Activated CD8-positive, alpha-beta memory T cell treated with anti-CD3 and anti-CD28 coated beads for 48 hours (primary cell): ENCODE data around the gene BOD1L1.

Experiments used
- DNase-seq, 3 experiments: peaks; one replicate each; pipeline ENCODE4 v3.0.0-alpha.2; 2020; ENCODE audit warnings: low read depth in 2 of 3, low spot score in 2 of 3

Gene BOD1L1

GRCh38 chr4:13540446-13541175 lies 86.9 kb downstream of the BOD1L1 start:
- DNase-seq = no peak

- DNase-seq = no peak
Observed at GRCh38 chr4:13539619-13540445, 87.7 kb downstream of the BOD1L1 start.

DNA sequence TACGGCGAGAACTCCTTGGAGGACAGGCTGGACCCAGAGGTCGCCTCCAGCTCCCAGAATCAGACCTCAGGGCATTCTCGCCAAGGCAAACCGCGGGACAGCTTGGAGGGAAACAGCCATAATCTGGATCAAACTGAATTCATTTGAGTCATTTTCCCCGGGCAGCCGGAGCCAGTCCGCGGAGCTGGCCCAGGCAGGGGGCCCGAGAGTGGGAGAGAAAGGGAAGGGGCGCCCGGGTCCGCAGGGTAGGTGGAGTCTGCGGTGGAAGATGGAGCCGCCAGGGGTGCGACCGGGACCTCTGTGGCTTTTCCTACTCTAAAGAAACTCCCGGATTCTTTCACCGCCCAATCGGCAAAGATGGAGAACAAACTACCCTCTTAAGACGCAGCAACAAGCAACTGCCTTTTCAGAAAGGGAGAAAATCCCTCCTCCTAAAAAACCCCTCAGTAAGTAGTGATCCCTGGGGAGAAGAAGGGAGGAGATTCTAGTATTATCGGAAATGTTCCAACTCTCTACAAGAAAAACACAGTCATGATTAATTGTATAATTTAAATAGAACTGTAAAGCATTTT lies 88.4 kb downstream of the BOD1L1 start:
- DNase-seq = no peak

DNA sequence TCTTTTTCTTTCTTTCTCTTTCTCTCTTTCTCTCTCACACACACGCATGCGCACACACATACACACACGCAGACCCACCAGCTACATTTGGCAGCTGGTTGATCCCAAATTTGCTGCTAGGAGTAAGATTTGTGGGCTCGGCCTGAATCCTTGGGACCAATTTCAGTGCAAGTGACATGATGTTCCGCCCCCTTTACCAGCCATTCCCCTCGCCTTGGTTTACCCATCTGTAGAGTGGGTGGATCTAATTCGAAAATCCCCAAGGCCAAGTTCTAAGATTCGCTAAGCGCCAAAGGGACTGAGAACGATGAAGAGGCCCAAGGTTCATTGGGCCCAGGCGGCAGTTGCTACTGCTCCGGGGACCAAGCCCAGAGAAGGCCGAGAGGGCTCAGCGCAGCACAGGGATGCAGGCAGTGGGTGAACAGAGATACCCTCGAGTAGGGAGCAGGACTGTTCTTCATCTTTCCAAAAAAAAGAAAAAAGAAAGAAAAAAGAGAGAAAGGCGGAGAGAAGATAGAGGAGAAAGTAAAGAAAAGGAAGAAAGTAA lies 89.0 kb downstream of the BOD1L1 start:
- DNase-seq = no peak

- no peak for DNase-seq
Observed at GRCh38 chr4:13537832-13538177, 89.7 kb downstream of the BOD1L1 start.

GRCh38 chr4:13537011-13537831 lies 90.3 kb downstream of the BOD1L1 start:
- no peak for DNase-seq

GRCh38 chr4:13536607-13537006 lies 90.9 kb downstream of the BOD1L1 start:
- DNase-seq = no peak

DNA sequence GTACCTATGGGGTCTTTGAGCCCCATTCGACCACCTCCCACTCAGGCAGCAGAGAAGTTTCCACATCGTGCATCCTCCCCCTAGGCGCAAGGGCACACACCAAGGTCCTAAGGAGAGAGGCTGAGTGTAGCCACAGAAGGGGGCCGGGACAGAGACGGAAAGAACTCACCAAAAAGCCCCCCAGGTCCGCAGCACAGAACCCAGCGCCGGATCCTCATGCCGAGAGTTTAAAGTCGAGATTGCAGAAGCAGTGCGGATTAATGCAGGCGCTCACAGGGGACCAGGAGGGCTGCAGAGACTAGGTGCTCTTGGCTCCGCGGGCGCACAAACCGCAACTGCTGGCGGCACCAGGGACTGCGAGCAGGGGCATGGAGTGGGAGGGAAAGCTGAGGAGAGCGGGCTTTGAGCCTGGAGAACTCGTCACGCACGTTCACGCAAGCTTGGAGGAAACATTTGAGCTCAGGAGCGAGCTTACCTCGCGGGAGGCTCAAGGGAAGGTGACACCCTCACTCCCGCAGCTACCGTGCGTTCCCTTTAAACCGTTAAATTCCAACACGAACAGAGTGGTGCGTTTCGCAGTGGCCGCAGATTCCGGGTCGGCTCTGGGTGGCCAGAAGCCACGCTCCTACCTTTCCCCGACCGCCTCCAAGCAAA lies 91.7 kb downstream of the BOD1L1 start:
- DNase-seq = no peak

DNA sequence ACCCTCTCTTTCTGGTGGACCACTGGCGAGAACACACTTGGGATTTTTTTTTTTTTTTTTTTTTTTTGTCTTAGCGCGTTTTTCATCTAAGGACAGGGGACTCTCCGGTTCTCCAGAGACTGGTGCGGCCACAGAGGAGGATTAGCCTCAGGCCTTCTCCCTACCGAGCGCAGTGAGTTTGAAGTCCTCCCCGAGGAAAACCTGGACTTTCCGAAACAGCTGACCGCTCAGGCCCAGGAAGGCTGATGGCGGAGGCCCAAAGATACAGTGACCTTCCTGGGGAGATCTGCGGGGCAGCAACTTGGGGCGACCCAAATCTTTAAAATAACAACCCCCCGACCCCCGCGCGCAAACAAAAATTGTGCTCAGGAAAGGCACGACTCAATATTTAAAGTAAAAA lies 92.4 kb downstream of the BOD1L1 start:
- DNase-seq = no peak

GRCh38 chr4:13534344-13535063 lies 93.0 kb downstream of the BOD1L1 start:
- DNase-seq = no peak

GRCh38 chr4:13533670-13534343 lies 93.7 kb downstream of the BOD1L1 start:
- DNase-seq = no peak

DNA sequence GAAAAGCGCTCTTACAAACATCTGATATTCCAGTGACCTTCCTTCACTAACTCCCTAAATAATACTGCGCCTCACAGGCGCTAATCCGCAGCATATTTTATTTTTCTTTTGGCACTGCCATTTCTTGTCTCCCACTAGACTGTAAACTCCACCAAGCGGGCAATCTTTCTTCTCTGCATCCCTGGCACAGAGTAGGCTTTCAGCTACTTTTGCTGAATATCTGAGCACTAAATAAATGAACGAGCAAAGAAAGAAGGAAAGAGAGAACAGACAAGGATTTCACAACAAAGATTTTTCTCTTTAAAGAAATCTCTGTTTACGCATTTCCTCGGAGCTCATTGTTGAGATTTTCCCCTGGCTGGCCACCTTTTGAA lies 95.9 kb downstream of the BOD1L1 start:
- no peak for DNase-seq

DNA sequence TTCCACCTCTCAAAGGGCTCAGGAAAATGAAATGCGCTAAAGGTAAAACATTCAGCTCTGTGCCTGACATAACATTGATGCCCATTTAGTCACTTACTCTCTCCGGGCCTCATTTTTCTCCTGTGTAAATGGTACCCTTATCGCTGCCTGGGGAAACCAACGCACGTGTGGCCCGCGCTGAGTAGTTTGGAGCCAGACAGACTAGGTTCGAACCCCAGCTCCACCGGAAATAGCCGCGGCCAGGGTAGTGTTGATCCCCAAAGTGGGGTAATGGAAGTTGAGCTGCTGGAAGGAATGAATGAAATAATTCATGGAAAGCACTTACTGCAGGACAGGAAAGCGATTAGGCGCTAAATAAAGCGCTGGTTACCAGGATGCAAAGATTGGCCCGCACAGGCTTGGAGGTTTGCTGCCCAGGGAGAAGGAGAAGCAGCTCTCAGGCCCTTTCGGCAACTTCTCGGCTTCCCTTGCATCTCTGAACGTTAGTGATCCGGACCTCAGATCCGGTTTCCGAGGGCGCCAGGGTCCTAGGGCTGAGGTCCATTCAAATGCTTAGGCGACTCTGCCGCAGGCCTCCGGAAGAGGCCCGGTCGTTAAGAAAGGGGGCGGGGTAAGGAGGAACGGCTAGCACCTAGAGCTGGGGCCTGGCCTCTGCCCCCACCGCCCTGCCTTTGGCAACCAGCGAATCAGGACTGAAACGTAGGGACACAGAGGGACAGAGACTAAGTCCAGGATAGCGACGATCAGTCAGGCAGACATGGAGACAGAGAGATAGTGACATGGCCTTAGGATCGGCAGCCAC lies 96.5 kb downstream of the BOD1L1 start:
- DNase-seq = no peak

- no peak for DNase-seq
Observed at GRCh38 chr4:13529128-13529919, 98.2 kb downstream of the BOD1L1 start.

DNA sequence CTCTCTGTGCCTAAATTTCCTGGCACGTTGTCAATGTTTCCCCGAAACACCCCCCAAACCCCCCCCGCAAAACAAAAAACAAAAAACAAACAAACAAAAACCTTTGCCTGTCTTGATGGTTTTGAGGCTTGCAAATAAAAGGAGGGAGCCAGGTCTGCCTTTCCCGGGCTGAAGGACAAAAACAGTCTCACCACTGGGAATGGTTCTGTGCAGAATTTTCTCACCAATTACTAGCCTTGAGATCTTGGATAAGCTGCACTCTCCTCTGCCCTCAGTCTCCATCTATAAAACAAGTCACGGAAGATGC lies 98.8 kb downstream of the BOD1L1 start:
- DNase-seq = no peak

- DNase-seq = no peak
Observed at GRCh38 chr4:13527981-13528820, 99.3 kb downstream of the BOD1L1 start.
